H9 (cell line): ENCODE measurements around the gene MAP3K20. TPM values are rescaled to one million over a fixed set of nuclear protein-coding genes. Genes with fewer than 3 reads are reported as not detected.

Source experiments
- DNase-seq: peaks from one replicate; pipeline ENCODE4 v3.0.0-alpha.2; 2017
- H2AFZ ChIP-seq: one replicate; pipeline ENCODE4 v1.6.1; 2013; ENCODE audit warnings: mild to moderate bottlenecking, low read length, control low read depth, moderate library complexity
- H2AK5ac ChIP-seq: 2 replicates; pipeline ENCODE4 v1.6.1; 2013; ENCODE audit warnings: low read length, control low read depth, mixed read lengths; ENCODE audit not compliant: insufficient read length
- H2BK120ac ChIP-seq: one replicate; pipeline ENCODE4 v1.6.1; 2013; ENCODE audit warnings: low read depth, mild to moderate bottlenecking, low read length, control low read depth, inconsistent platforms; ENCODE audit not compliant: poor library complexity, severe bottlenecking
- H2BK12ac ChIP-seq: 2 replicates; pipeline ENCODE4 v1.6.1; 2013; ENCODE audit warnings: low read length, control low read depth, mixed read lengths, low read depth; ENCODE audit not compliant: insufficient read length
- H2BK15ac ChIP-seq: 2 replicates; pipeline ENCODE4 v1.6.1; 2013; ENCODE audit warnings: low read depth, low read length, control low read depth
- H2BK20ac ChIP-seq: one replicate; pipeline ENCODE4 v1.6.1; 2013; ENCODE audit warnings: low read depth, mild to moderate bottlenecking, low read length, control low read depth, inconsistent platforms; ENCODE audit not compliant: poor library complexity, severe bottlenecking
- H2BK5ac ChIP-seq: 2 replicates; pipeline ENCODE4 v1.6.1; 2013; ENCODE audit warnings: low read length, control low read depth, mixed read lengths; ENCODE audit not compliant: insufficient read length
- H3K14ac ChIP-seq: 2 replicates; pipeline ENCODE4 v1.6.1; 2013; ENCODE audit warnings: low read length, control low read depth; ENCODE audit not compliant: insufficient read depth
- H3K18ac ChIP-seq: 2 replicates; pipeline ENCODE4 v1.6.1; 2013; ENCODE audit warnings: low read depth, mild to moderate bottlenecking, mixed read lengths, low read length, control low read depth; ENCODE audit not compliant: insufficient read length
- H3K23ac ChIP-seq: 2 replicates; pipeline ENCODE4 v1.6.1; 2013; ENCODE audit warnings: low read length, control low read depth, mixed read lengths, low read depth; ENCODE audit not compliant: insufficient read length
- H3K23me2 ChIP-seq: 2 replicates; pipeline ENCODE4 v1.6.1; 2013; ENCODE audit warnings: low read depth, mild to moderate bottlenecking, mixed read lengths, low read length, control low read depth; ENCODE audit not compliant: insufficient read length, poor library complexity, severe bottlenecking
- H3K27ac ChIP-seq: 2 replicates; pipeline ENCODE4 v1.5.1; 2013; ENCODE audit warnings: low read length, control low read depth, mixed read lengths, low read depth; ENCODE audit not compliant: insufficient read length
- H3K27me3 ChIP-seq: 2 replicates; pipeline ENCODE4 v1.6.1; 2013; ENCODE audit warnings: low read length, control low read depth, inconsistent platforms; ENCODE audit not compliant: insufficient read depth
- H3K4ac ChIP-seq: 2 replicates; pipeline ENCODE4 v1.6.1; 2013; ENCODE audit warnings: low read depth, mild to moderate bottlenecking, control low read depth, inconsistent platforms, low read length, moderate library complexity
- H3K4me1 ChIP-seq: 2 replicates; pipeline ENCODE4 v1.6.1; 2013; ENCODE audit warnings: low read length, control low read depth, inconsistent platforms; ENCODE audit not compliant: insufficient read depth
- H3K4me2 ChIP-seq: 2 replicates; pipeline ENCODE4 v1.6.1; 2013; ENCODE audit warnings: low read length, control low read depth, mixed read lengths; ENCODE audit not compliant: insufficient read length, insufficient read depth
- H3K56ac ChIP-seq: 2 replicates; pipeline ENCODE4 v1.6.1; 2013; ENCODE audit warnings: low read depth, mild to moderate bottlenecking, mixed read lengths, low read length, control low read depth; ENCODE audit not compliant: insufficient read length
- H3K79me1 ChIP-seq: 2 replicates; pipeline ENCODE4 v1.6.1; 2013; ENCODE audit warnings: low read depth, mild to moderate bottlenecking, moderate library complexity, low read length, control low read depth, inconsistent platforms; ENCODE audit not compliant: insufficient read depth, poor library complexity, severe bottlenecking
- H3K79me2 ChIP-seq: 2 replicates; pipeline ENCODE4 v1.6.1; 2013; ENCODE audit warnings: low read length, control low read depth, inconsistent platforms; ENCODE audit not compliant: insufficient read depth
- H3K9ac ChIP-seq: 2 replicates; pipeline ENCODE4 v1.6.1; 2013; ENCODE audit warnings: low read length, control low read depth, mixed read lengths; ENCODE audit not compliant: insufficient read length; ENCODE audit errors: extremely low read depth
- H3K9me3 ChIP-seq: one replicate; pipeline ENCODE4 v1.6.1; 2013; ENCODE audit warnings: low read depth, low read length, inconsistent platforms; ENCODE audit not compliant: control insufficient read depth
- H3T11ph ChIP-seq: one replicate; pipeline ENCODE4 v1.6.1; 2013; ENCODE audit warnings: mild to moderate bottlenecking, low read length, control low read depth, inconsistent platforms
- H4K20me1 ChIP-seq: one replicate; pipeline ENCODE4 v1.6.1; 2013; ENCODE audit not compliant: control insufficient read depth, insufficient read length, insufficient read depth
- H4K5ac ChIP-seq: 2 replicates; pipeline ENCODE4 v1.6.1; 2013; ENCODE audit warnings: low read depth, mild to moderate bottlenecking, mixed read lengths, low read length, control low read depth; ENCODE audit not compliant: insufficient read length
- H4K8ac ChIP-seq: replicated peaks from 2 replicates; pipeline ENCODE4 v1.6.1; 2013; ENCODE audit warnings: low read length, control low read depth, mixed read lengths, low read depth; ENCODE audit not compliant: insufficient read length
- H4K91ac ChIP-seq: 2 replicates; pipeline ENCODE4 v1.6.1; 2013; ENCODE audit warnings: low read depth, mild to moderate bottlenecking, moderate library complexity, mixed read lengths, low read length, control low read depth; ENCODE audit not compliant: insufficient read length
- H3K27ac Mint-ChIP-seq, 3 experiments: 2 replicates in 2 of 3; 3 replicates in 1 of 3; pipeline ENCODE4 v1.8.0; 2020 to 2021; ENCODE audit warnings: mixed read lengths in 3 of 3, mild to moderate bottlenecking in 1 of 3, moderate library complexity in 1 of 3
- H3K27me3 Mint-ChIP-seq: 2 replicates; pipeline ENCODE4 v1.8.0; 2021; ENCODE audit warnings: low read depth, mild to moderate bottlenecking, moderate library complexity, mixed read lengths
- H3K36me3 Mint-ChIP-seq, 3 experiments: 2 replicates in 2 of 3; 3 replicates in 1 of 3; pipeline ENCODE4 v1.8.0; 2020 to 2021; ENCODE audit warnings: low read depth in 3 of 3, mixed read lengths in 3 of 3; ENCODE audit not compliant: insufficient read depth in 1 of 3
- H3K4me1 Mint-ChIP-seq, 2 experiments: 2 replicates each; pipeline ENCODE4 v1.8.0; 2020; ENCODE audit warnings: mixed read lengths in 2 of 2
- H3K4me3 Mint-ChIP-seq, 2 experiments: 2 replicates in 1 of 2; 3 replicates in 1 of 2; pipeline ENCODE4 v1.8.0; 2020 to 2021; ENCODE audit warnings: mild to moderate bottlenecking in 2 of 2, mixed read lengths in 2 of 2, moderate library complexity in 1 of 2
- H3K9me3 Mint-ChIP-seq, 2 experiments: 2 replicates in 1 of 2; 3 replicates in 1 of 2; pipeline ENCODE4 v1.8.0; 2020; ENCODE audit warnings: mild to moderate bottlenecking in 2 of 2, mixed read lengths in 2 of 2, moderate library complexity in 1 of 2
- CTCF ChIP-seq: fragments of 200-600 bp; sonication (generic); conservative IDR thresholded peaks from 3 replicates; pipeline ENCODE4 v1.8.0; 2021; ENCODE audit warnings: antibody characterized with exemption, mild to moderate bottlenecking
- WGBS: extraction: QIAGEN DNeasy Blood & Tissue Kit; methylation state at CpG from one replicate; pipeline ENCODE4 v1.1.7; 2013; ENCODE audit warnings: missing lambda C conversion rate, low lambda C conversion rate, mixed read lengths; ENCODE audit not compliant: insufficient read length; ENCODE audit errors: extremely low coverage; 5-methylcytosine and 5-hydroxymethylcytosine counted together
- total RNA-seq: library from RNA; stranded (reverse); gene quantifications from 2 replicates; pipeline ENCODE4 v1.2.1, GENCODE V29; 2021

MAP3K20 gene
- total RNA-seq, 1 experiment from 2014 or later, result 8.7 TPM

- Histone ChIP-seq H2BK5ac (no peak overlapping the region), H2BK15ac (no peak overlapping the region), H3K23me2 (no peaks in the 10 kb centered on the region), H2BK120ac (no peak overlapping the region), H4K8ac (no peak overlapping the region), H3K4me2 (no peak overlapping the region), H3K9me3 (no peaks in the 10 kb centered on the region), H3T11ph (no peak overlapping the region), H2BK20ac (no peak overlapping the region), H3K18ac (no peak overlapping the region), H4K20me1 (no peaks in the 10 kb centered on the region), H3K9ac (no peak overlapping the region), H3K23ac (no peak overlapping the region), H3K27me3 (no peaks in the 10 kb centered on the region), H3K56ac (no peak overlapping the region), H2BK12ac (no peak overlapping the region), H3K4me1 (no peaks in the 10 kb centered on the region; the same call in 1 of the 2 replicates), H4K5ac (no peak overlapping the region), H3K27ac (no peak overlapping the region), H3K79me2 (no peaks in the 10 kb centered on the region), H3K79me1 (no peaks in the 10 kb centered on the region), H4K91ac (no peak overlapping the region), H2AFZ (no peak overlapping the region), H3K4ac (no peak overlapping the region), H3K14ac (no peak overlapping the region), H2AK5ac (no peak overlapping the region)
- H3K27ac Mint-ChIP-seq, result no peak overlapping the region
- H3K36me3 Mint-ChIP-seq, result peaks cover 4 to 17% (median 7%) of the 10 kb centered on the region in 3 experiments
- no peaks in the 10 kb centered on the region for H3K27me3 Mint-ChIP-seq
- DNase-seq, result no peak
- H3K4me1 Mint-ChIP-seq, result peaks cover 4 to 8% of the 10 kb centered on the region in 2 experiments
- TF ChIP-seq CTCF, result no peak
- peaks cover 12 to 14% of the 10 kb centered on the region in 2 experiments for H3K9me3 Mint-ChIP-seq
- no peak overlapping the region for H3K4me3 Mint-ChIP-seq
- no CpG with 5 or more reads among the region's 4 CpGs for WGBS
Measured at GRCh38 chr2:173161040-173161439, 85.4 kb downstream of the MAP3K20 start.
